H9 (cell line): ENCODE results near the gene SORCS2. TPM values are rescaled to one million over a fixed set of nuclear protein-coding genes. Genes with fewer than 3 reads are reported as not detected.

Source experiments
- DNase-seq: peaks from one replicate; pipeline ENCODE4 v3.0.0-alpha.2; 2017
- H2AFZ ChIP-seq: one replicate; pipeline ENCODE4 v1.6.1; 2013; ENCODE audit warnings: mild to moderate bottlenecking, low read length, control low read depth, moderate library complexity
- H2AK5ac ChIP-seq: 2 replicates; pipeline ENCODE4 v1.6.1; 2013; ENCODE audit warnings: low read length, control low read depth, mixed read lengths; ENCODE audit not compliant: insufficient read length
- H2BK120ac ChIP-seq: one replicate; pipeline ENCODE4 v1.6.1; 2013; ENCODE audit warnings: low read depth, mild to moderate bottlenecking, low read length, control low read depth, inconsistent platforms; ENCODE audit not compliant: poor library complexity, severe bottlenecking
- H2BK12ac ChIP-seq: 2 replicates; pipeline ENCODE4 v1.6.1; 2013; ENCODE audit warnings: low read length, control low read depth, mixed read lengths, low read depth; ENCODE audit not compliant: insufficient read length
- H2BK15ac ChIP-seq: 2 replicates; pipeline ENCODE4 v1.6.1; 2013; ENCODE audit warnings: low read depth, low read length, control low read depth
- H2BK20ac ChIP-seq: one replicate; pipeline ENCODE4 v1.6.1; 2013; ENCODE audit warnings: low read depth, mild to moderate bottlenecking, low read length, control low read depth, inconsistent platforms; ENCODE audit not compliant: poor library complexity, severe bottlenecking
- H2BK5ac ChIP-seq: 2 replicates; pipeline ENCODE4 v1.6.1; 2013; ENCODE audit warnings: low read length, control low read depth, mixed read lengths; ENCODE audit not compliant: insufficient read length
- H3K14ac ChIP-seq: 2 replicates; pipeline ENCODE4 v1.6.1; 2013; ENCODE audit warnings: low read length, control low read depth; ENCODE audit not compliant: insufficient read depth
- H3K18ac ChIP-seq: 2 replicates; pipeline ENCODE4 v1.6.1; 2013; ENCODE audit warnings: low read depth, mild to moderate bottlenecking, mixed read lengths, low read length, control low read depth; ENCODE audit not compliant: insufficient read length
- H3K23ac ChIP-seq: 2 replicates; pipeline ENCODE4 v1.6.1; 2013; ENCODE audit warnings: low read length, control low read depth, mixed read lengths, low read depth; ENCODE audit not compliant: insufficient read length
- H3K23me2 ChIP-seq: 2 replicates; pipeline ENCODE4 v1.6.1; 2013; ENCODE audit warnings: low read depth, mild to moderate bottlenecking, mixed read lengths, low read length, control low read depth; ENCODE audit not compliant: insufficient read length, poor library complexity, severe bottlenecking
- H3K27ac ChIP-seq: 2 replicates; pipeline ENCODE4 v1.5.1; 2013; ENCODE audit warnings: low read length, control low read depth, mixed read lengths, low read depth; ENCODE audit not compliant: insufficient read length
- H3K27me3 ChIP-seq: 2 replicates; pipeline ENCODE4 v1.6.1; 2013; ENCODE audit warnings: low read length, control low read depth, inconsistent platforms; ENCODE audit not compliant: insufficient read depth
- H3K4ac ChIP-seq: 2 replicates; pipeline ENCODE4 v1.6.1; 2013; ENCODE audit warnings: low read depth, mild to moderate bottlenecking, control low read depth, inconsistent platforms, low read length, moderate library complexity
- H3K4me1 ChIP-seq: 2 replicates; pipeline ENCODE4 v1.6.1; 2013; ENCODE audit warnings: low read length, control low read depth, inconsistent platforms; ENCODE audit not compliant: insufficient read depth
- H3K4me2 ChIP-seq: 2 replicates; pipeline ENCODE4 v1.6.1; 2013; ENCODE audit warnings: low read length, control low read depth, mixed read lengths; ENCODE audit not compliant: insufficient read length, insufficient read depth
- H3K56ac ChIP-seq: 2 replicates; pipeline ENCODE4 v1.6.1; 2013; ENCODE audit warnings: low read depth, mild to moderate bottlenecking, mixed read lengths, low read length, control low read depth; ENCODE audit not compliant: insufficient read length
- H3K79me1 ChIP-seq: 2 replicates; pipeline ENCODE4 v1.6.1; 2013; ENCODE audit warnings: low read depth, mild to moderate bottlenecking, moderate library complexity, low read length, control low read depth, inconsistent platforms; ENCODE audit not compliant: insufficient read depth, poor library complexity, severe bottlenecking
- H3K79me2 ChIP-seq: 2 replicates; pipeline ENCODE4 v1.6.1; 2013; ENCODE audit warnings: low read length, control low read depth, inconsistent platforms; ENCODE audit not compliant: insufficient read depth
- H3K9ac ChIP-seq: 2 replicates; pipeline ENCODE4 v1.6.1; 2013; ENCODE audit warnings: low read length, control low read depth, mixed read lengths; ENCODE audit not compliant: insufficient read length; ENCODE audit errors: extremely low read depth
- H3K9me3 ChIP-seq: one replicate; pipeline ENCODE4 v1.6.1; 2013; ENCODE audit warnings: low read depth, low read length, inconsistent platforms; ENCODE audit not compliant: control insufficient read depth
- H3T11ph ChIP-seq: one replicate; pipeline ENCODE4 v1.6.1; 2013; ENCODE audit warnings: mild to moderate bottlenecking, low read length, control low read depth, inconsistent platforms
- H4K20me1 ChIP-seq: one replicate; pipeline ENCODE4 v1.6.1; 2013; ENCODE audit not compliant: control insufficient read depth, insufficient read length, insufficient read depth
- H4K5ac ChIP-seq: 2 replicates; pipeline ENCODE4 v1.6.1; 2013; ENCODE audit warnings: low read depth, mild to moderate bottlenecking, mixed read lengths, low read length, control low read depth; ENCODE audit not compliant: insufficient read length
- H4K8ac ChIP-seq: replicated peaks from 2 replicates; pipeline ENCODE4 v1.6.1; 2013; ENCODE audit warnings: low read length, control low read depth, mixed read lengths, low read depth; ENCODE audit not compliant: insufficient read length
- H4K91ac ChIP-seq: 2 replicates; pipeline ENCODE4 v1.6.1; 2013; ENCODE audit warnings: low read depth, mild to moderate bottlenecking, moderate library complexity, mixed read lengths, low read length, control low read depth; ENCODE audit not compliant: insufficient read length
- H3K27ac Mint-ChIP-seq, 3 experiments: 2 replicates in 2 of 3; 3 replicates in 1 of 3; pipeline ENCODE4 v1.8.0; 2020 to 2021; ENCODE audit warnings: mixed read lengths in 3 of 3, mild to moderate bottlenecking in 1 of 3, moderate library complexity in 1 of 3
- H3K27me3 Mint-ChIP-seq: 2 replicates; pipeline ENCODE4 v1.8.0; 2021; ENCODE audit warnings: low read depth, mild to moderate bottlenecking, moderate library complexity, mixed read lengths
- H3K36me3 Mint-ChIP-seq, 3 experiments: 2 replicates in 2 of 3; 3 replicates in 1 of 3; pipeline ENCODE4 v1.8.0; 2020 to 2021; ENCODE audit warnings: low read depth in 3 of 3, mixed read lengths in 3 of 3; ENCODE audit not compliant: insufficient read depth in 1 of 3
- H3K4me1 Mint-ChIP-seq, 2 experiments: 2 replicates each; pipeline ENCODE4 v1.8.0; 2020; ENCODE audit warnings: mixed read lengths in 2 of 2
- H3K4me3 Mint-ChIP-seq, 2 experiments: 2 replicates in 1 of 2; 3 replicates in 1 of 2; pipeline ENCODE4 v1.8.0; 2020 to 2021; ENCODE audit warnings: mild to moderate bottlenecking in 2 of 2, mixed read lengths in 2 of 2, moderate library complexity in 1 of 2
- H3K9me3 Mint-ChIP-seq, 2 experiments: 2 replicates in 1 of 2; 3 replicates in 1 of 2; pipeline ENCODE4 v1.8.0; 2020; ENCODE audit warnings: mild to moderate bottlenecking in 2 of 2, mixed read lengths in 2 of 2, moderate library complexity in 1 of 2
- WGBS: extraction: QIAGEN DNeasy Blood & Tissue Kit; methylation state at CpG from one replicate; pipeline ENCODE4 v1.1.7; 2013; ENCODE audit warnings: missing lambda C conversion rate, low lambda C conversion rate, mixed read lengths; ENCODE audit not compliant: insufficient read length; ENCODE audit errors: extremely low coverage; 5-methylcytosine and 5-hydroxymethylcytosine counted together
- total RNA-seq: library from RNA; stranded (reverse); gene quantifications from 2 replicates; pipeline ENCODE4 v1.2.1, GENCODE V29; 2021
- TF ChIP-seq, protein P1 (sequence below): fragments of 200-600 bp; sonication (generic); conservative IDR thresholded peaks from 3 replicates; pipeline ENCODE4 v1.8.0; 2021; ENCODE audit warnings: antibody characterized with exemption, mild to moderate bottlenecking

The SORCS2 gene
- total RNA-seq, 1 experiment from 2014 or later: 0.57 TPM

DNA sequence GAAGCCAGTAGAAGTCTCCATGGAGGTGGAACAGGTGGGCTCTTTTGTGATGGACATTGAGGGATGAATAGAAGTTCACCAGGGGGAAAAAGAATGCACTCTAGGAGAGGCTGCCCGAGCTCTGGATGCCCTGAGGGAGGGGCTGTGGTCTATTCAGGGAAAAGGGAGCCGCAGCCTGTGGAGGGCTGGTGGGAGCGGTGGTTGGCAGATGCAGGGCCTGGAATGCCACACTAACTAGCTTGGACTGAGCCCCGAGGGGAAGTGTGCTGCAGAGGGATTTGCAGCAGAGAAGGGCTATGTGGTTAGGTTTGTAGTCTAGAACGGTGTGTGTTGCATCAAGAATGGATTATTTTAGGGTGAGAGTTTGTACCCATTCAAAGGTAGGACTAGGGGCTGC is 271.9 kb downstream of the SORCS2 start:
- Histone ChIP-seq H3K4me2 (no peak overlapping the region), H3K4ac (no peak overlapping the region), H2BK20ac (no peak overlapping the region), H3K79me2 (no peaks in the 10 kb centered on the region), H3K9ac (no peak overlapping the region), H3K18ac (no peak overlapping the region), H2BK120ac (no peak overlapping the region), H3K27me3 (no peaks in the 10 kb centered on the region), H4K8ac (no peak overlapping the region), H3K14ac (no peak overlapping the region), H2BK5ac (no peak overlapping the region), H4K91ac (no peak overlapping the region), H2BK15ac (no peak overlapping the region), H3K79me1 (no peaks in the 10 kb centered on the region), H2BK12ac (no peak overlapping the region), H2AK5ac (no peak overlapping the region), H3K56ac (no peak overlapping the region), H3K9me3 (peaks cover 9% of the 10 kb centered on the region), H3K23me2 (no peaks in the 10 kb centered on the region), H3K4me1 (peaks cover 4% of the 10 kb centered on the region; the same call in 1 of the 2 replicates), H3K23ac (no peak overlapping the region), H4K5ac (no peak overlapping the region), H2AFZ (no peak overlapping the region), H3T11ph (no peak overlapping the region), H3K27ac (no peak overlapping the region), H4K20me1 (peaks cover 2% of the 10 kb centered on the region)
- Mint-ChIP-seq H3K9me3 (peaks cover 14 to 16% of the 10 kb centered on the region in 2 experiments; a peak in 4 of 5 replicates), H3K36me3 (peaks cover 2 to 6% (median 3%) of the 10 kb centered on the region in 3 experiments; a peak in 4 of 7 replicates), H3K27me3 (peaks cover 3% of the 10 kb centered on the region; the same call in 1 of the 2 replicates), H3K27ac (peak overlapping the region in 1 of 3 experiments; percentile 37; a peak in 1 of 7 replicates), H3K4me3 (peak overlapping the region in 1 of 2 experiments; percentile 38; a peak in 1 of 5 replicates), H3K4me1 (peaks cover 38 to 43% of the 10 kb centered on the region in 2 experiments)
- peak; percentile 45 for DNase-seq
- TF ChIP-seq, protein P1, sequence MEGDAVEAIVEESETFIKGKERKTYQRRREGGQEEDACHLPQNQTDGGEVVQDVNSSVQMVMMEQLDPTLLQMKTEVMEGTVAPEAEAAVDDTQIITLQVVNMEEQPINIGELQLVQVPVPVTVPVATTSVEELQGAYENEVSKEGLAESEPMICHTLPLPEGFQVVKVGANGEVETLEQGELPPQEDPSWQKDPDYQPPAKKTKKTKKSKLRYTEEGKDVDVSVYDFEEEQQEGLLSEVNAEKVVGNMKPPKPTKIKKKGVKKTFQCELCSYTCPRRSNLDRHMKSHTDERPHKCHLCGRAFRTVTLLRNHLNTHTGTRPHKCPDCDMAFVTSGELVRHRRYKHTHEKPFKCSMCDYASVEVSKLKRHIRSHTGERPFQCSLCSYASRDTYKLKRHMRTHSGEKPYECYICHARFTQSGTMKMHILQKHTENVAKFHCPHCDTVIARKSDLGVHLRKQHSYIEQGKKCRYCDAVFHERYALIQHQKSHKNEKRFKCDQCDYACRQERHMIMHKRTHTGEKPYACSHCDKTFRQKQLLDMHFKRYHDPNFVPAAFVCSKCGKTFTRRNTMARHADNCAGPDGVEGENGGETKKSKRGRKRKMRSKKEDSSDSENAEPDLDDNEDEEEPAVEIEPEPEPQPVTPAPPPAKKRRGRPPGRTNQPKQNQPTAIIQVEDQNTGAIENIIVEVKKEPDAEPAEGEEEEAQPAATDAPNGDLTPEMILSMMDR: no peak
- WGBS: no CpG with 5 or more reads among the region's 5 CpGs
